ENCODE results near the gene ASIC1. TPM values are rescaled to one million over a fixed set of nuclear protein-coding genes. Genes with fewer than 3 reads are reported as not detected.

ASIC1 gene
- total and polyA plus RNA-seq, 2 of the 13 experiments (the other 11 are each of a cell fraction or from before 2014, with no cell fraction given) = 0.44 to 1.5 TPM

DNA sequence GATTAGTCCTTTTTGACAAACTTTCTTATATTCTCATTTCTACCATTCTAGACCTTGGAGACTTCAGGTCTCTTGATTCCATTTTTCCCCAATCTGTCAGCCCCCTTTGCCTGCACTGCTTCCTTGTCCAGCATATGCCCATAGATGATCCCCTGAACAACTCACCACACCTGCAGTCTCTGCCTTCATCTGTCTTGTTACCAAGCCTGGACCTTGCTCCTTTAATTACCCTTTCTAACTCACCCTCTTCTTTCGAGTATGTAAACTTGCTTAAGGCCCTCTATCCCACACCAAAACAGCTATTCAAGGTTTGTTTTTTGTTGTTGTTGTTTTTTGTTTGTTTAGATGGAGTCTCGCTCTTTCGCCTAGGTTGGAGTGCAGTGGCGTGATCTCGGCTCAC lies 64.2 kb downstream of the ASIC1 start (continued):
- TF ChIP-seq, protein P1, sequence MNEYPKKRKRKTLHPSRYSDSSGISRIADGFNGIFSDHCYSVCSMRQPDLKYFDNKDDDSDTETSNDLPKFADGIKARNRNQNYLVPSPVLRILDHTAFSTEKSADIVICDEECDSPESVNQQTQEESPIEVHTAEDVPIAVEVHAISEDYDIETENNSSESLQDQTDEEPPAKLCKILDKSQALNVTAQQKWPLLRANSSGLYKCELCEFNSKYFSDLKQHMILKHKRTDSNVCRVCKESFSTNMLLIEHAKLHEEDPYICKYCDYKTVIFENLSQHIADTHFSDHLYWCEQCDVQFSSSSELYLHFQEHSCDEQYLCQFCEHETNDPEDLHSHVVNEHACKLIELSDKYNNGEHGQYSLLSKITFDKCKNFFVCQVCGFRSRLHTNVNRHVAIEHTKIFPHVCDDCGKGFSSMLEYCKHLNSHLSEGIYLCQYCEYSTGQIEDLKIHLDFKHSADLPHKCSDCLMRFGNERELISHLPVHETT (CRISPR knock-in tag; conservative IDR thresholded peaks at IDR 0.05) = no peak
- TF ChIP-seq GPN1 (CRISPR knock-in tag; IDR thresholded peaks at IDR 0.05; ENCODE audit: borderline replicate concordance) = no peak
- no peak for TF ChIP-seq ZNF20 (CRISPR knock-in tag; IDR thresholded peaks at IDR 0.05)

DNA sequence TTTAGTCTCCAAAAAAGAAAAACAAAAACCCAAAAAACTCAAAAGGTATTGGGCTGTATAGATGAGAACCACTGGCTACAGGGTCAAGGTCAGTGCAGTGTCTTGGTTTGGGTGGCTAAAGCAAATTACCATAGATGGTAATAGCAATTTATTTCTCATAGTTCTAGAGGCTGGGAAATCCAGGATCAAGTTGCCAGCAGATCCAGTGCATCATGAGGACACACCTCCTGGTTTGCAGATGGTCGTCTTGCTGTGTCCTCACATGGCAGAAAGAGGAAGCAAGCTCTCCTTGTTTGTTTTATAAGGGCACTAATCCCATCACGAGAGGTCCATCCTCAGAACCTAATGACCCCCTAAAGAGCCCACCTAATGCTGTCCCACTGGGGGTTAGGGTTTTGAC lies 65.8 kb downstream of the ASIC1 start:
- intact Hi-C loops (cut with micrococcal nuclease; ENCODE audit: unreplicated experiment) (no loop called here), in situ Hi-C loops (cut with HindIII; ENCODE audit: extremely low pct_ligation_motif_present, low pct_unique_long_range_greater_than_20kb) (no loop called here)
- H3K9me3 ChIP-seq (ENCODE audit: low read length) = no peaks in the 10 kb centered on the region
- H4K20me1 ChIP-seq (ENCODE audit: insufficient read depth, low read length) = no peaks in the 10 kb centered on the region
- no peak overlapping the region for H3K27ac ChIP-seq (ENCODE audit: extremely low read length, insufficient read depth, low read length)
- no peak overlapping the region for H2AFZ ChIP-seq (ENCODE audit: low read length)
- DNase-seq (ENCODE audit: low spot score) = no peak
- H3K4me1 ChIP-seq (ENCODE audit: insufficient read depth, low read length) = no peaks in the 10 kb centered on the region
- TF ChIP-seq PCBP1 (IDR thresholded peaks at IDR 0.05; ENCODE audit: borderline replicate concordance, low read depth, low read length) (no peak), SOX13 (IDR thresholded peaks at IDR 0.05) (no peak), SOX13 (CRISPR knock-in tag; conservative IDR thresholded peaks at IDR 0.05 in 1 of 2, IDR thresholded peaks at IDR 0.05 in 1 of 2) (no peak), JUNB (CRISPR knock-in tag; IDR thresholded peaks at IDR 0.05; ENCODE audit: borderline replicate concordance) (no peak), NBN (conservative IDR thresholded peaks at IDR 0.05) (no peak), REXO4 (CRISPR knock-in tag; IDR thresholded peaks at IDR 0.05; ENCODE audit: borderline replicate concordance) (no peak), ZNF263 (CRISPR knock-in tag; IDR thresholded peaks at IDR 0.05) (no peak), ZBTB21 (CRISPR knock-in tag; IDR thresholded peaks at IDR 0.05) (no peak), NCOA1 (CRISPR knock-in tag; IDR thresholded peaks at IDR 0.05) (no peak), MTA1 (CRISPR knock-in tag; IDR thresholded peaks at IDR 0.05; ENCODE audit: borderline replicate concordance) (no peak), ZFY (CRISPR knock-in tag; IDR thresholded peaks at IDR 0.05) (no peak)
- no peak overlapping the region for H3K9ac ChIP-seq (ENCODE audit: insufficient read depth, low read depth, low read length)
- ChIA-PET CTCF (ENCODE audit: low intra/inter-chr PET ratio, low total read pairs) (no interaction called here), POLR2A (interaction anchor here (1.7 to 3.3 kb wide), 2 partner anchors 11 to 12 kb away, joined by 9 to 16 read pairs; partner anchors contain the start of gene COX14)
- no peak overlapping the region for H3K4me3 ChIP-seq (replicated peaks in 1 of 3; ENCODE audit: insufficient read depth in 1 of 3, low read depth in 2 of 3, low read length in 3 of 3)
- WGBS (ENCODE audit: low lambda C conversion rate) = 88% methylated on average over 1 of the region's 2 CpGs
- H3K4me2 ChIP-seq (ENCODE audit: low read depth, low read length) = no peak overlapping the region
- no TSS peak for BruUV-seq (replicated peaks)
- FAIRE-seq = no peak
- ATAC-seq = no peak
- H3K79me2 ChIP-seq (ENCODE audit: insufficient read depth, low read length) = no peaks in the 10 kb centered on the region
- H3K27me3 ChIP-seq (ENCODE audit: control insufficient read depth in 1 of 2, insufficient read depth in 2 of 2, low read length in 2 of 2) = no peaks in the 10 kb centered on the region
- H3K36me3 ChIP-seq (replicated peaks in 1 of 2; ENCODE audit: control insufficient read depth in 1 of 2, insufficient read depth in 2 of 2, low read length in 2 of 2) = peaks cover under 1 to 22% of the 10 kb centered on the region in 2 experiments; a peak in 2 of 5 replicates

All from HepG2 (cell line).